SHP77 (cell line): ENCODE results near the gene RAB33B.
"Not testable (repeated sequence)": the region's sequence is repeated elsewhere in the genome, so short reads cannot be mapped to it uniquely, and the experiment has no call there.

Experiments
- DNase-seq, 2 experiments: peaks; one replicate each; lab custom pipeline; 2025; lab: John Stamatoyannopoulos, UW

The RAB33B gene

GRCh38 chr4:139464512-139464911, 10.6 kb downstream of the RAB33B start:
- DNase-seq, result not testable (repeated sequence)

GRCh38 chr4:139465922-139466321, 12.0 kb downstream of the RAB33B start:
- DNase-seq, result no peak

GRCh38 chr4:139468756-139469155, 14.8 kb downstream of the RAB33B start:
- DNase-seq, result not testable (repeated sequence)

GRCh38 chr4:139469216-139469615, 15.3 kb downstream of the RAB33B start:
- DNase-seq, result no peak

- DNase-seq, result no peak
These were observed 15.9 kb downstream of the RAB33B start for GRCh38 chr4:139469869-139470268.

- no peak for DNase-seq
These were observed 16.4 kb downstream of the RAB33B start for GRCh38 chr4:139470295-139470694.

GRCh38 chr4:139470997-139471665, 17.2 kb downstream of the RAB33B start:
- DNase-seq, result no peak

- DNase-seq, result no peak
These were observed 18.9 kb downstream of the RAB33B start for GRCh38 chr4:139472852-139473251.

- no peak for DNase-seq
These were observed 22.4 kb downstream of the RAB33B start for GRCh38 chr4:139476363-139476762.

- DNase-seq, result no peak
These were observed 27.5 kb downstream of the RAB33B start for GRCh38 chr4:139481465-139481864.

- DNase-seq, result no peak
These were observed 29.1 kb downstream of the RAB33B start for GRCh38 chr4:139483000-139483399.

GRCh38 chr4:139484783-139485311, 30.9 kb downstream of the RAB33B start:
- DNase-seq, result no peak

GRCh38 chr4:139488442-139488841, 34.5 kb downstream of the RAB33B start:
- no peak for DNase-seq

- DNase-seq, result no peak
These were observed 35.7 kb downstream of the RAB33B start for GRCh38 chr4:139489638-139490037.

- DNase-seq, result no peak
These were observed 38.5 kb downstream of the RAB33B start for GRCh38 chr4:139492429-139492828.

GRCh38 chr4:139493176-139493575, 39.3 kb downstream of the RAB33B start:
- DNase-seq, result no peak

- no peak for DNase-seq
These were observed 45.3 kb downstream of the RAB33B start for GRCh38 chr4:139499186-139499585.

- DNase-seq, result no peak
These were observed 47.2 kb downstream of the RAB33B start for GRCh38 chr4:139501117-139501516.

GRCh38 chr4:139501527-139501926, 47.6 kb downstream of the RAB33B start:
- DNase-seq, result no peak

- no peak for DNase-seq
These were observed 48.3 kb downstream of the RAB33B start for GRCh38 chr4:139501927-139502899.

- no peak for DNase-seq
These were observed 49.8 kb downstream of the RAB33B start for GRCh38 chr4:139503622-139504166.

- DNase-seq, result no peak
These were observed 52.9 kb downstream of the RAB33B start for GRCh38 chr4:139506774-139507173.
